ENCODE data around the gene XPO1. TPM values are rescaled to one million over a fixed set of nuclear protein-coding genes. Genes with fewer than 3 reads are reported as not detected.

Gene XPO1
- 344 and 371 TPM in 2 replicates for total RNA-seq

GRCh38 chr2:61538200-61538919 lies at the start of gene XPO1:
Gene XPO1, minus strand, starts transcription at chr2:61538356. Its CDS starts 4,459 bp downstream, at chr2:61533897.

GRCh38 chr2:61470965-61471904 lies 66.9 kb downstream of the XPO1 start, which contains the start of gene USP34:
Gene USP34, minus strand, starts transcription at chr2:61471087. Its CDS starts 395 bp downstream, at chr2:61470692.

Other genes with a start within 250 kb of the XPO1 start
- 173 and 190 TPM in 2 replicates for gene USP34, start 67.3 kb downstream of the XPO1 start, total RNA-seq